GM19240 (cell line): ENCODE results near the gene BPIFA3.

ENCODE experiments used
- DNase-seq: peaks from one replicate; pipeline ENCODE4 v3.0.0; 2011; ENCODE audit warnings: low spot score; ENCODE audit not compliant: insufficient read length

The BPIFA3 gene

GRCh38 chr20:33261465-33261864 lies 44.3 kb downstream of the BPIFA3 start:
- no peak for DNase-seq

- no peak for DNase-seq
Measured at GRCh38 chr20:33262658-33263065, 45.5 kb downstream of the BPIFA3 start.

- no peak for DNase-seq
Measured at GRCh38 chr20:33263784-33264183, 46.6 kb downstream of the BPIFA3 start.

- DNase-seq, result no peak
Measured at GRCh38 chr20:33267701-33268100, 50.5 kb downstream of the BPIFA3 start.

- DNase-seq, result no peak
Measured at GRCh38 chr20:33272155-33272873, 55.2 kb downstream of the BPIFA3 start.

GRCh38 chr20:33273117-33273851 lies 56.1 kb downstream of the BPIFA3 start:
- DNase-seq, result no peak

- DNase-seq, result no peak
Measured at GRCh38 chr20:33275215-33275614, 58.1 kb downstream of the BPIFA3 start.

- no peak for DNase-seq
Measured at GRCh38 chr20:33275871-33276270, 58.7 kb downstream of the BPIFA3 start.

GRCh38 chr20:33276303-33277113 lies 59.4 kb downstream of the BPIFA3 start:
- DNase-seq, result no peak
